Progenitor cell of endocrine pancreas (in vitro differentiated cells): ENCODE results near the gene EIF5. TPM values are rescaled to one million over a fixed set of nuclear protein-coding genes. Genes with fewer than 3 reads are reported as not detected.

Experiments used
- DNase-seq: peaks from one replicate; pipeline ENCODE4 v3.0.0; 2021; ENCODE audit warnings: low spot score; ENCODE audit not compliant: unreplicated experiment
- H3K27ac Mint-ChIP-seq: 2 replicates; pipeline ENCODE4 v1.8.0; 2021; ENCODE audit warnings: mild to moderate bottlenecking, moderate library complexity, mixed read lengths
- H3K27me3 Mint-ChIP-seq: 2 replicates; pipeline ENCODE4 v1.8.0; 2021; ENCODE audit warnings: mixed read lengths
- H3K36me3 Mint-ChIP-seq: 2 replicates; pipeline ENCODE4 v1.8.0; 2022; ENCODE audit warnings: mixed read lengths; ENCODE audit not compliant: insufficient read depth
- H3K4me1 Mint-ChIP-seq: 2 replicates; pipeline ENCODE4 v1.8.0; 2021; ENCODE audit warnings: low read depth, mixed read lengths
- H3K4me3 Mint-ChIP-seq: 2 replicates; pipeline ENCODE4 v1.8.0; 2021; ENCODE audit warnings: low read depth, mild to moderate bottlenecking, moderate library complexity, mixed read lengths
- H3K9me3 Mint-ChIP-seq: 2 replicates; pipeline ENCODE4 v1.8.0; 2021; ENCODE audit warnings: low read depth, mixed read lengths
- total RNA-seq: library from RNA; stranded (reverse); gene quantifications from 2 replicates; pipeline ENCODE4 v1.2.1, GENCODE V29; 2021
- TF ChIP-seq, protein P1 (sequence below): fragments of 200-600 bp; sonication (generic); IDR thresholded peaks from one replicate; pipeline ENCODE4 v1.5.0; 2021; ENCODE audit warnings: antibody characterized with exemption, mild to moderate bottlenecking; ENCODE audit not compliant: unreplicated experiment

The EIF5 gene
- total RNA-seq, 1 donor from 2014 or later: 384 TPM

- Mint-ChIP-seq H3K4me1 (no peaks in the 10 kb centered on the region), H3K4me3 (no peak overlapping the region), H3K9me3 (peaks cover 10% of the 10 kb centered on the region), H3K27me3 (no peaks in the 10 kb centered on the region), H3K36me3 (peaks cover 4% of the 10 kb centered on the region), H3K27ac (no peak overlapping the region)
- TF ChIP-seq, protein P1, sequence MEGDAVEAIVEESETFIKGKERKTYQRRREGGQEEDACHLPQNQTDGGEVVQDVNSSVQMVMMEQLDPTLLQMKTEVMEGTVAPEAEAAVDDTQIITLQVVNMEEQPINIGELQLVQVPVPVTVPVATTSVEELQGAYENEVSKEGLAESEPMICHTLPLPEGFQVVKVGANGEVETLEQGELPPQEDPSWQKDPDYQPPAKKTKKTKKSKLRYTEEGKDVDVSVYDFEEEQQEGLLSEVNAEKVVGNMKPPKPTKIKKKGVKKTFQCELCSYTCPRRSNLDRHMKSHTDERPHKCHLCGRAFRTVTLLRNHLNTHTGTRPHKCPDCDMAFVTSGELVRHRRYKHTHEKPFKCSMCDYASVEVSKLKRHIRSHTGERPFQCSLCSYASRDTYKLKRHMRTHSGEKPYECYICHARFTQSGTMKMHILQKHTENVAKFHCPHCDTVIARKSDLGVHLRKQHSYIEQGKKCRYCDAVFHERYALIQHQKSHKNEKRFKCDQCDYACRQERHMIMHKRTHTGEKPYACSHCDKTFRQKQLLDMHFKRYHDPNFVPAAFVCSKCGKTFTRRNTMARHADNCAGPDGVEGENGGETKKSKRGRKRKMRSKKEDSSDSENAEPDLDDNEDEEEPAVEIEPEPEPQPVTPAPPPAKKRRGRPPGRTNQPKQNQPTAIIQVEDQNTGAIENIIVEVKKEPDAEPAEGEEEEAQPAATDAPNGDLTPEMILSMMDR: no peak
- no peak for DNase-seq
Observed at GRCh38 chr14:103362780-103363179, 28.7 kb downstream of the EIF5 start.

- peaks cover 4% of the 10 kb centered on the region for H3K36me3 Mint-ChIP-seq
- H3K27me3 Mint-ChIP-seq: no peaks in the 10 kb centered on the region
- DNase-seq: no peak
- peaks cover 10% of the 10 kb centered on the region for H3K9me3 Mint-ChIP-seq
- TF ChIP-seq, protein P1: no peak
- no peak overlapping the region for H3K27ac Mint-ChIP-seq
- H3K4me1 Mint-ChIP-seq: no peaks in the 10 kb centered on the region
- no peak overlapping the region for H3K4me3 Mint-ChIP-seq
Observed at GRCh38 chr14:103366741-103367140, 32.7 kb downstream of the EIF5 start.

DNA sequence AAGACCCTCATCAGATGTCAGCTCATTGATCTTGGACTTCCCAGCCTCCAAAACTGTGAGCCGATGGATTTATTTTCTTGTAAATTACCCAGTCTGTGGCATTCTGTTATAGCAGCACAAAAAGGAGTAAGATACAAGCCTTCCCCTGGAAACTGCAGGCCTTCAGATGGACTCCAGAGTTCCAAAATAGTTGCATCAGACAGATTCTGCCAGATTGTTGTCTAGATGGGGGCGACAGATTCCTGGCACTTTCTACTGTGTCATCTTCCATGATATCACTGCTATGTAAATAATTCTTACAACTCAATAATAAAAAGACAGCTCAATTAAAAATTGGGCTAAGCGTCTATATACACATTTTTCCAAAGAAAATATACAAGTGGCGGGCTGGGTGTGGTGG lies 34.0 kb downstream of the EIF5 start:
- H3K36me3 Mint-ChIP-seq: peaks cover 4% of the 10 kb centered on the region
- H3K27ac Mint-ChIP-seq: no peak overlapping the region
- H3K4me1 Mint-ChIP-seq: no peaks in the 10 kb centered on the region
- peaks cover 4% of the 10 kb centered on the region for H3K9me3 Mint-ChIP-seq
- no peak overlapping the region for H3K4me3 Mint-ChIP-seq
- DNase-seq: no peak
- TF ChIP-seq, protein P1: no peak
- no peaks in the 10 kb centered on the region for H3K27me3 Mint-ChIP-seq

DNA sequence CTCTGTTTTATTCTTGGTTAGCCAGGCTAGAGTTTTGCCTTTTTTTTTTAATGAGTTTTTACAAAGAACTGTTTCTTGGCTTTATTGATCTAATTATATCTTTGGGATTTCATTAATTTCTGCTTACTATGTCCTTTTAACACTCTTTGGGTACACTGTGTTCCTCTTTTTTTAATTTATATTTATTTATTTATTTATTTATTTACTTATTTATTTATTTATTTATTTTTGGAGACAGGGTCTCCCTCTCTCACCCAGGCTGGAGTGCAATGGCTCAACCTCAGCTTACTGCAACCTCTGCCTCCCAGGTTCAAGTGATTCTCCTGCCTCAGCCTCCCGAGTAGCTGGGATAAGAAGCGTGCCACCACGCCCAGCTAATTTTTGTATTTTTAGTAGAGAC lies 36.0 kb downstream of the EIF5 start:
- TF ChIP-seq, protein P1: no peak
- H3K36me3 Mint-ChIP-seq: no peaks in the 10 kb centered on the region
- no peak overlapping the region for H3K27ac Mint-ChIP-seq
- H3K9me3 Mint-ChIP-seq: no peaks in the 10 kb centered on the region
- peaks cover 10% of the 10 kb centered on the region for H3K27me3 Mint-ChIP-seq
- H3K4me3 Mint-ChIP-seq: no peak overlapping the region
- H3K4me1 Mint-ChIP-seq: no peaks in the 10 kb centered on the region
- no peak for DNase-seq

GRCh38 chr14:103372017-103372416 lies 38.0 kb downstream of the EIF5 start:
- H3K36me3 Mint-ChIP-seq: no peaks in the 10 kb centered on the region
- peaks cover 10% of the 10 kb centered on the region for H3K27me3 Mint-ChIP-seq
- H3K4me3 Mint-ChIP-seq: no peak overlapping the region
- H3K9me3 Mint-ChIP-seq: no peaks in the 10 kb centered on the region
- H3K27ac Mint-ChIP-seq: no peak overlapping the region
- DNase-seq: no peak
- H3K4me1 Mint-ChIP-seq: no peaks in the 10 kb centered on the region
- TF ChIP-seq, protein P1: no peak
